ENCODE results near the gene ESRRG.
"Not testable (repeated sequence)": the region's sequence is repeated elsewhere in the genome, so short reads cannot be mapped to it uniquely, and the experiment has no call there.

Gene ESRRG

DNA sequence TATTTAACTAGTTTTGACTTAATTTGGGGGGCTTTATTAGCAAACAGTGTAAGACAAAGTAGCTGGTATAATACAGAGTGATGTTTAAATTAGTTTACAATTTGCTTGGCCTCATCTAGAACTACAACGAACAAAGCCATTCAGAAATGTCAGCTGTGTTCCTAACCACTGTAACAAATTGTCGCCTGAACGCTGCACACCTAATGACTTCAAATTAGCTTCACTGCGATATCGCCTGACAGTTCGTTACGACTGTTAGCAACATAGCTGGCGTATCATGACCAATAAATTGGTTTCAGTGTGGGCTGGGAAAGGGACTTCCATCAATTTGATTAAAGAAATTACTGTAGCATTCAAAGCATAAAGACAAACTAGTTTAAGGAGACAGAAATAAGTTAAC, 160.1 kb downstream of the ESRRG start:
- no peak for DNase-seq (ENCODE audit: low spot score)

DNA sequence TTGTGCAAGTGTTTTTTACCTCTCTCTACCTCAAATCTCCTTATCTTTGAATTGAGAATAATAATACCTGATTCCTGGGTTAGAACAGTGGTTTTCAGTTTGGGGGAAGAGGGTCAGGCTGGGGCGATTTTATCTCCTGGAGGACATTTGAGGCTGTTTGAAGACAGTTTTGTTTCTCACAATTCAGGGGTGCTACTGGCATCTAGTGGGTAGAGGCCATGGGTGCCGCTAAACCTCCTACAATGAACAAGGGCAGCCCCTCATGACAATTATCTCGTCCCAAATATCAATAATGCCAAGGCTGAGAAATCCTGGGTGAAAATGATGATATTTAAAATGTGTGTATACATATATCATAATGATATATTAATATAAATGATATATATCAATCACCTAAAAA, 160.8 kb downstream of the ESRRG start:
- no peak for DNase-seq (ENCODE audit: low spot score)

- no peak for DNase-seq (ENCODE audit: low spot score)
These were observed 162.7 kb downstream of the ESRRG start for GRCh38 chr1:216560527-216560926.

- DNase-seq (ENCODE audit: low spot score) = no peak
These were observed 163.9 kb downstream of the ESRRG start for GRCh38 chr1:216559359-216559758.

- DNase-seq (ENCODE audit: low spot score) = no peak
These were observed 167.6 kb downstream of the ESRRG start for GRCh38 chr1:216555653-216556052.

- DNase-seq (ENCODE audit: low spot score) = no peak
These were observed 168.3 kb downstream of the ESRRG start for GRCh38 chr1:216554934-216555333.

DNA sequence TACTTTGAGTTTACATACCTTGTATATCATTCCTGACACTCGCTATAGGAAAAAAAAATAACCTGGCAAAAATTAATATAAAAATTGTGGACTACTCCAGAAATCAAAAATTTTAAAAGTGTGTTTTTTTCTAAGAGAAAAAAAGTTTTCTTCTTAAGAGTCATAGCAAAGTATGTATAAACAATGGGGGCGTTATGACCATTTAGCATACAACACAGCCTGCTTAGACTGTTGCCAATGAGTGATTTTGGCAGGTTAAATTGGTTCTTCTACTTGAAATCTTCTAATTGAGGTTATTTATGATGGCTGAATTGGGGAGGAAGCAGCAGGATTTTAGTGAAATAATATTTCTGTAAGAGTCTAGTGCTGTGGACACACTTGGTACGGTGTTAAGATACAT, 169.5 kb downstream of the ESRRG start:
- no peak for DNase-seq (ENCODE audit: low spot score)

- no peak for DNase-seq (ENCODE audit: low spot score)
These were observed 170.2 kb downstream of the ESRRG start for GRCh38 chr1:216553040-216553439.

DNA sequence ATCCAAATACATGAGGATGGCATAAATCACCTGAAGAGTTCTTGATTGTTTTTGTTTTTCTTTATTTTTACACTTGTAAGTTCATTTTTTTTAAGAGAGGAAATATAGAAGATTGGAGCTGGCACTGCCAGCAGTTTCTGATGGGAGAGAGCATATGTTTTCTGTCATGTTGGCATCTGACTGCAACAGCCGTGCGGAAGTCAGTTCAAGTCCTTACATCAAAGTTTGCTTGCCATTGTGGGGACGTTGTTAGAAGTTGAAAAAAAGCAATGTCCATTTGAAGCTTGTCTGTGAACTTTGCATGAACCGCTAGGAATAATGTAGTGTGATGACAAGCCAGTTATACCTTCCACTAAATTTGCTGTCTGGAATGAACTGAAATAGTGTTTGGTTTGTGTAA, 173.4 kb downstream of the ESRRG start:
- no peak for DNase-seq (ENCODE audit: low spot score)

DNA sequence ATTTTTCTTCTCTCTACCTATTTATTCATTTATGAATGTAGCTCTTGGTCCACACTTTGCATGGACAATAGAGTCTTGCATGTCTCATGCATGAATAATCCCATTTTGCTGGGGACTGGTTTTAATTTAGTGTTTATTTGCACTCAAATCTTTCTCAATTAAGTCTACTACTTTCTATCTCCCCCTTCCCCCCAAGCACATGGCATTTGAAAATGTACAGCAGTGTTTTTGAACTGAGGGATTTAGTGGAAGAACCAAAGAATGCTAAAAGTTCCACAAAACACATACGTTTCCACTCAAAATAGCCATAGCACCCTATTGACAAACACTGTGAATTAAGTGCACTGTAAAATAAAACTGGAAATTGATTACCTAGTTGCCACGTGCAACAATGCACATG, 180.5 kb downstream of the ESRRG start:
- no peak for DNase-seq (ENCODE audit: low spot score)

- no peak for DNase-seq (ENCODE audit: low spot score)
These were observed 181.0 kb downstream of the ESRRG start for GRCh38 chr1:216542263-216542662.

- DNase-seq (ENCODE audit: low spot score) = no peak
These were observed 187.5 kb downstream of the ESRRG start for GRCh38 chr1:216535751-216536150.

GRCh38 chr1:216535059-216535458, 188.2 kb downstream of the ESRRG start:
- DNase-seq (ENCODE audit: low spot score) = no peak

GRCh38 chr1:216533776-216534175, 189.5 kb downstream of the ESRRG start:
- DNase-seq (ENCODE audit: low spot score) = no peak

- DNase-seq (ENCODE audit: low spot score) = no peak
These were observed 190.9 kb downstream of the ESRRG start for GRCh38 chr1:216532251-216532798.

- DNase-seq (ENCODE audit: low spot score) = no peak
These were observed 191.7 kb downstream of the ESRRG start for GRCh38 chr1:216531263-216532239.

DNA sequence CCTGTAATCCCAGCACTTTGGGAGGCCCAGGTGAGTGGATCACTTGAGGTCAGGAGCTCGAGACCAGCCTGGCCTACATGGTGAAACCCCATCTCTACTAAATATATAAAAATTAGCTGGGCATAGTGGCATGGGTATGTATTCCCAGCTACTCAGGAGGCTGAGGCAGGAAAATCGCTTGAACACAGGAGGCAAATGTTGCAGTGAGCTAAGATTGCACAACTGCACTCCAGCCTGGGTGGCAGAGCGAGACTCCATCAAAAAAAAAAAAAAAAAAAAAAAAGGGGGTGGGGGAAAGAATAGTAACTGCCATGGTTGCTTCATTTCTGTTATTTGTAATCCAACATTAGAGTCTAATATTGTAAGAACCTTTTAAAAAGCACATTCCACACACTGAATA, 193.4 kb downstream of the ESRRG start:
- not testable (repeated sequence) for DNase-seq (ENCODE audit: low spot score)

GRCh38 chr1:216528816-216529215, 194.4 kb downstream of the ESRRG start:
- no peak for DNase-seq (ENCODE audit: low spot score)

GRCh38 chr1:216523449-216524190, 199.6 kb downstream of the ESRRG start:
- DNase-seq (ENCODE audit: low spot score) = no peak

DNA sequence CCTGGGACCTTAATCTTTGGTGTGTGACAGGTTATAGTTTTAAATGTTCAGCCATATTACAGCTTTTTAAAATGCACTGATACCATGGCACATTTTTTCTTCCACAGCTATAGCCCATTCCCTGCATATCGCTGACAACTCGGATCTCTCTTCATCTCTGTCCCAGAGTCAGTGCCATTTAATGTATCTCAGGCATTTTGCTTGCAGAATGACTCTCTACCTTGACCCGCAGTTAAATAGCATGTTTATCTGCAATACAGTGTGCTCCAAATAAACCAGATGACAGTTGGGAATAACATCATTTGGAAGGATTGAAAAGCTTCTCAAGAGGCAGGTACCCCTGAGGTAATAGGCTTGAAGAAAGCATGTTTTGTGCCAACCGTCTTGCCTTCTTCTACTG, 200.2 kb downstream of the ESRRG start:
- DNase-seq (ENCODE audit: low spot score) = no peak

DNA sequence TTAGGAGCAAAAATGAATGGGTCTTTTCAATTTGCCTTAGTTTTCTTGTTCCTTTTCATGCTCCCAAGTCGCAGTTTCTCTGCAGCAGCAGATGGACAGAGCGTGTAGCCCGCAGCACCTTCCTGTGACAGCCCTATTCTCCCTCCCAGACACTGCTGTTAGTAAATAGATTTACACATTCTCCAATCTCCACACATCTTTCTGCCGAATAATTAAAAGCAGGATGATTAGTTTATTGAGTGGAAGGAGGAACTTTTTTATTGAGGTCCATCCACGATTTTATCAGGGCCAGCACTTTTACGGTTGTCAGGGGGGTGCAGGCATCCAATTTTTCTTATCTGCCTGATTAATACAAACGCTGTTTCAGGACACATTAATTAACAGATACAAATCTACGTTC, 201.8 kb downstream of the ESRRG start:
- DNase-seq (ENCODE audit: low spot score) = no peak

DNA sequence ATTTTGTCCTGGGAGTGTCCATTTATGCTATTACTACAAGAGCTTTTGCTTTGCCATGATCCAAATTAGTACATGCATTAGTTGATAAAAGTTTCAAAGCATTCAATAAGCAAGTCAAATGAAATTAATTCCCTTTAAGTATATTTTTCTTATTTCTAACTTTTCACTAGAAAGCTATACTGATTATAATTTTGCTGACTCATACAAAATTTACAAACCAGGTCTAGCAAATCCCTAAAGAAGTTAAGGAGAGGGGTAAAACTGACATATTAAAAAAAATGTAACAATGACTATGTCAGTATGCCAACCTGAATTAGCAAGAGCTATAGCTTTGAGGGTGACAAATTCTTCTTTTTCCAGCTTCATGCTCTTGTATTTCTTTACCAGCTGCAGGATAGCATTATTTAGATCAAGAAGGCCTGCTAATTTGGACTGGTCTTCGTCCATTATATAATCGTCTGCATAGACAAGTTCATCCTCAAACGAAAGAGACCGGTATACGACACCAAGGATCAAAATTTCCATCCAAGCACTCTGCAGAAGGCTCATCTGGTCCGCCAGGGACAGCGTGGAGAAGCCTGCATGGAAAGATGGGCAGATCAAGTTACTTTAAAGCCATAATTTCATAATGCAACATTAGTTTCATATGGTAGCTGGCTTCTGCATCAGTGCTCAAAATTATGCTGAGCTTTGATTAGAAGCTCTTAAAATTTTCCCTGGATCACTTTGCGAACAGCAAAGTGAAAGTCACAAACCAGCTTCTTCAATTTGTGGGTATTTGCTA, 204.2 kb downstream of the ESRRG start:
- no peak for DNase-seq (ENCODE audit: low spot score)

Data from LoVo (cell line).